ENCODE measurements around the gene RGPD4.

The RGPD4 gene

GRCh38 chr2:107931412-107931811, 104.7 kb downstream of the RGPD4 start:
- no peak for DNase-seq (ENCODE audit: low read depth)

- DNase-seq (ENCODE audit: low read depth), result no peak
Observed at GRCh38 chr2:107932488-107932887, 105.8 kb downstream of the RGPD4 start.

GRCh38 chr2:107932979-107933378, 106.3 kb downstream of the RGPD4 start:
- no peak for DNase-seq (ENCODE audit: low read depth)

- no peak for DNase-seq (ENCODE audit: low read depth)
Observed at GRCh38 chr2:107936433-107937359, 110.0 kb downstream of the RGPD4 start.

Measured in T-helper 22 cell (primary cell).